ENCODE data around the gene FBXO24.
A peak's percentile ranks its signal among the peaks of the same experiment; 100 is the strongest.
"Not testable (repeated sequence)": the region's sequence is repeated elsewhere in the genome, so short reads cannot be mapped to it uniquely, and the experiment has no call there.

FBXO24 gene

GRCh38 chr7:100586266-100587025 lies at the start of gene FBXO24:
Gene FBXO24, plus strand, starts transcription at chr7:100586328. Its CDS starts 298 bp downstream, at chr7:100586626.
- peak; percentile 98 for DNase-seq

GRCh38 chr7:100536695-100537094 lies 49.4 kb upstream of the FBXO24 start:
- DNase-seq = not testable (repeated sequence)

GRCh38 chr7:100538348-100538653 lies 47.8 kb upstream of the FBXO24 start:
- no peak for DNase-seq

- peak; percentile 100 for DNase-seq
These were observed 47.3 kb upstream of the FBXO24 start, which contains the start of gene AGFG2 for GRCh38 chr7:100538654-100539435. Gene AGFG2, plus strand, starts transcription at chr7:100539203. Its CDS starts 144 bp downstream, at chr7:100539347.

- no peak for DNase-seq
These were observed 46.6 kb upstream of the FBXO24 start for GRCh38 chr7:100539436-100540006.

GRCh38 chr7:100540073-100540723 lies 45.9 kb upstream of the FBXO24 start:
- no peak for DNase-seq

- DNase-seq = not testable (repeated sequence)
These were observed 44.8 kb upstream of the FBXO24 start for GRCh38 chr7:100541309-100541708.

GRCh38 chr7:100543586-100543985 lies 42.5 kb upstream of the FBXO24 start:
- DNase-seq = no peak

GRCh38 chr7:100544386-100544785 lies 41.7 kb upstream of the FBXO24 start:
- DNase-seq = no peak

- DNase-seq = no peak
These were observed 41.2 kb upstream of the FBXO24 start for GRCh38 chr7:100544967-100545359.

GRCh38 chr7:100545360-100546128 lies 40.6 kb upstream of the FBXO24 start:
- no peak for DNase-seq

GRCh38 chr7:100546129-100546925 lies 39.8 kb upstream of the FBXO24 start:
- DNase-seq = no peak

- no peak for DNase-seq
These were observed 39.0 kb upstream of the FBXO24 start for GRCh38 chr7:100546926-100547800.

- no peak for DNase-seq
These were observed 38.3 kb upstream of the FBXO24 start for GRCh38 chr7:100547872-100548271.

GRCh38 chr7:100548446-100548845 lies 37.7 kb upstream of the FBXO24 start:
- not testable (repeated sequence) for DNase-seq

GRCh38 chr7:100552532-100552931 lies 33.6 kb upstream of the FBXO24 start:
- no peak for DNase-seq

- DNase-seq = no peak
These were observed 33.1 kb upstream of the FBXO24 start for GRCh38 chr7:100553032-100553431.

GRCh38 chr7:100555701-100556100 lies 30.4 kb upstream of the FBXO24 start:
- no peak for DNase-seq

- no peak for DNase-seq
These were observed 29.6 kb upstream of the FBXO24 start for GRCh38 chr7:100556541-100556940.

- no peak for DNase-seq
These were observed 27.0 kb upstream of the FBXO24 start for GRCh38 chr7:100559127-100559526.
